NCI-H2081 treated with DMSO at 0.1 percent for 48 hours (cell line): Measurements from ENCODE around the gene ZNF180.
"Not testable (repeated sequence)": the region's sequence is repeated elsewhere in the genome, so short reads cannot be mapped to it uniquely, and the experiment has no call there.

ENCODE experiments used
- DNase-seq: peaks from one replicate; lab custom pipeline; 2025; lab: John Stamatoyannopoulos, UW

The ZNF180 gene

GRCh38 chr19:44499962-44500949 is at the start of gene ZNF180:
Gene ZNF180, minus strand, starts transcription at chr19:44500522. Its CDS starts 3,188 bp downstream, at chr19:44497334.
- DNase-seq, result peak; percentile 69

GRCh38 chr19:44549507-44549906 is 49.2 kb upstream of the ZNF180 start:
- DNase-seq, result no peak

GRCh38 chr19:44548736-44549135 is 48.4 kb upstream of the ZNF180 start:
- DNase-seq, result no peak

- DNase-seq, result no peak
Observed at GRCh38 chr19:44544031-44544430, 43.7 kb upstream of the ZNF180 start.

GRCh38 chr19:44542671-44543070 is 42.3 kb upstream of the ZNF180 start:
- DNase-seq, result no peak

GRCh38 chr19:44540736-44541135 is 40.4 kb upstream of the ZNF180 start:
- no peak for DNase-seq

- no peak for DNase-seq
Observed at GRCh38 chr19:44539991-44540390, 39.7 kb upstream of the ZNF180 start.

GRCh38 chr19:44539236-44539826 is 39.0 kb upstream of the ZNF180 start:
- DNase-seq, result no peak

GRCh38 chr19:44535361-44535760 is 35.0 kb upstream of the ZNF180 start:
- DNase-seq, result not testable (repeated sequence)

GRCh38 chr19:44532819-44533218 is 32.5 kb upstream of the ZNF180 start:
- no peak for DNase-seq

GRCh38 chr19:44530777-44531176 is 30.5 kb upstream of the ZNF180 start:
- DNase-seq, result no peak

- DNase-seq, result no peak
Observed at GRCh38 chr19:44529536-44529935, 29.2 kb upstream of the ZNF180 start, which contains the start of gene CEACAM20. Gene CEACAM20, minus strand, starts transcription at chr19:44529675. Its CDS starts 166 bp downstream, at chr19:44529509.

GRCh38 chr19:44527554-44527953 is 27.2 kb upstream of the ZNF180 start:
- DNase-seq, result no peak

GRCh38 chr19:44525721-44526430 is 25.6 kb upstream of the ZNF180 start:
- no peak for DNase-seq

GRCh38 chr19:44521370-44521769 is 21.0 kb upstream of the ZNF180 start:
- DNase-seq, result no peak

GRCh38 chr19:44517146-44517545 is 16.8 kb upstream of the ZNF180 start:
- DNase-seq, result no peak

- DNase-seq, result no peak
Observed at GRCh38 chr19:44515907-44516306, 15.6 kb upstream of the ZNF180 start.

GRCh38 chr19:44515031-44515430 is 14.7 kb upstream of the ZNF180 start:
- DNase-seq, result no peak

- DNase-seq, result peak; percentile 7
Observed at GRCh38 chr19:44512326-44513298, 12.3 kb upstream of the ZNF180 start.

GRCh38 chr19:44509478-44509877 is 9.2 kb upstream of the ZNF180 start:
- DNase-seq, result no peak

GRCh38 chr19:44499559-44499958 is 763 bp downstream of the ZNF180 start:
- no peak for DNase-seq
